Measurements from ENCODE around the gene PMS2. TPM values are rescaled to one million over a fixed set of nuclear protein-coding genes. Genes with fewer than 3 reads are reported as not detected.
A peak's percentile ranks its signal among the peaks of the same experiment; 100 is the strongest.
"Not testable (repeated sequence)": the region's sequence is repeated elsewhere in the genome, so short reads cannot be mapped to it uniquely, and the experiment has no call there.

Gene PMS2
- total RNA-seq, 2 donors from 2014 or later, result 9.3 to 9.9 TPM

DNA sequence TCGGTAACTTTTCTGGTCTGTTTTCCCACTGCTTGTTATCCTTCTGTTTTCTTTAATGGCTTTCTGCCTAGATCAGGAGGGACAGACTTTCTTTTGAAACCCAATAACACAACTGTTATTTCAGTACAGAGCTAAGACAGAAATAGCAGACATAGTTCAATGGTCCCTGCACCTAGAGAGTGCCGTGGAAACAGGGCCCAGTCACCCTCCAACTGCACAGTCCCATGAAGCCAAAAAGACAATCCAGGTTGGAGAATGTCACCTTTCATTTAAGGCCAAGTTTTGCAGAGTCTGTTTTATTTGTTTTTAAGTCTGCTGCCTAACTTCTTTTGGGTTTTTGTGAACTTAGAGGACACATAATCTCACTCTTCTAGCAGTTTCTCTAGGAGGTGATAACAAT lies 2.7 kb upstream of the PMS2 start:
- H3K9ac ChIP-seq (ENCODE audit: low read depth in 2 of 2, low read length in 2 of 2), result no peak overlapping the region
- peak overlapping the region; percentile 75 for H3K27ac ChIP-seq
- no peak for DNase-seq
- H3K9me3 ChIP-seq, result no peaks in the 10 kb centered on the region
- H3K4me1 ChIP-seq, result peaks cover 3% of the 10 kb centered on the region
- H3K4me3 ChIP-seq, result no peak overlapping the region
- TF ChIP-seq, protein P1, sequence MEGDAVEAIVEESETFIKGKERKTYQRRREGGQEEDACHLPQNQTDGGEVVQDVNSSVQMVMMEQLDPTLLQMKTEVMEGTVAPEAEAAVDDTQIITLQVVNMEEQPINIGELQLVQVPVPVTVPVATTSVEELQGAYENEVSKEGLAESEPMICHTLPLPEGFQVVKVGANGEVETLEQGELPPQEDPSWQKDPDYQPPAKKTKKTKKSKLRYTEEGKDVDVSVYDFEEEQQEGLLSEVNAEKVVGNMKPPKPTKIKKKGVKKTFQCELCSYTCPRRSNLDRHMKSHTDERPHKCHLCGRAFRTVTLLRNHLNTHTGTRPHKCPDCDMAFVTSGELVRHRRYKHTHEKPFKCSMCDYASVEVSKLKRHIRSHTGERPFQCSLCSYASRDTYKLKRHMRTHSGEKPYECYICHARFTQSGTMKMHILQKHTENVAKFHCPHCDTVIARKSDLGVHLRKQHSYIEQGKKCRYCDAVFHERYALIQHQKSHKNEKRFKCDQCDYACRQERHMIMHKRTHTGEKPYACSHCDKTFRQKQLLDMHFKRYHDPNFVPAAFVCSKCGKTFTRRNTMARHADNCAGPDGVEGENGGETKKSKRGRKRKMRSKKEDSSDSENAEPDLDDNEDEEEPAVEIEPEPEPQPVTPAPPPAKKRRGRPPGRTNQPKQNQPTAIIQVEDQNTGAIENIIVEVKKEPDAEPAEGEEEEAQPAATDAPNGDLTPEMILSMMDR (IDR thresholded peaks at IDR 0.05), result no peak
- H3K36me3 ChIP-seq, result no peaks in the 10 kb centered on the region
- intact Hi-C loops (cut with DNase I), result no loop called here
- H3K27me3 ChIP-seq, result no peaks in the 10 kb centered on the region

DNA sequence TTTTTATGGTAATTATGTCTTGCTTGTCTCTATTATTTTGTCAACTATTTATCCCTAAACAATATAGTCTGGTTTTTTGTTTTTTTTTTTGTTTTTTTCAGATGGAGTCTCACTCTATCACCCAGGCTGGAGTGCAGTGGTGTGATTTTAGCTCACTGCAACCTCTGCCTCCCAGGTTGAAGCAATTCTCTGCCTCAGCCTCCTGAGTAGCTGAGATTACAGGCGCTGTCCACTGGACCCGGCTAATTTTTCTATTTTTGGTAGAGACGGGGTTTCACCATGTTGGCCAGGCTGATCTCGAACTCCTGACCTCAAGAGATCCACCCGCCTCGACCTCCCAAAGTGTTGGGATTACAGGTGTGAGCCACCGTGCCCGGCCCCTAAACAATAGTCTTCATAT lies 1.5 kb upstream of the PMS2 start:
- not testable (repeated sequence) for H3K4me3 ChIP-seq

DNA sequence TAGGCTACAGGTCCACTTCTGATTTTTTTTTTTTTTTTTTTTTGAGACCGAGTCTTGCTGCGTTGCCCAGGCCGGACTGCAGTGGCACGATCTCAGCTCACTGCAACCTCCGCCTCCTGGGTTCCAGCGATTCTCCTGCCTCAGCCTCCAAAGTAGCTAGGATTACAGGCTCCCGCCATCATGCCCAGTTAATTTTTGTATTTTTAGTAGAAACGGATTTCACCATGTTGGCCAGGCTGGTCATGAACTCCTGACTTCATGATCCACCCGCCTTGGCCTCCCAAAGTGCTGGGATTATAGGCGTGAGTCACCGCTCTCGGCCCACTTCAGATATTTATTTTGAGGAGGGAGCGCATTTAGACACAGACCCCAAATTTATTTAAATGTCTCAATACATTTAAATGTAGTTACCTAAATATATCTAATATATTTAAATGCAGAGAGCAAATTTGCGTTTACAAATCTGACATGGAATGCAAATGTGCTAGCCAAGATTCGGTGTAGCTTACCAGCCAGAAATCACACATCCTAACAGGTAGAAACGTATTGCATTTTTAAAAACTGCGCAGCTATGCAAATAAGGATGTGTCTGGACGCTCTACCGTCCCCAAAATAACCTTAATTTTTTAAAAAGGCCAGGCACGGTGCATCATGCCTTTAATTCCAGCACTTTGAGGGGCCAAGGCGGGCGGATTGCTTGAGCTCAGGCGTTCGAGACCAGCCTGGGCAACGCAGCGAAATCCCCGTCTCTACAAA lies 836 bp downstream of the PMS2 start:
- DNase-seq; H3K4me1 ChIP-seq; H3K36me3 ChIP-seq; H3K27me3 ChIP-seq; H3K9me3 ChIP-seq; intact Hi-C loops (cut with DNase I): not testable (repeated sequence)
- H3K27ac ChIP-seq, result peak overlapping the region; percentile 79
- peak overlapping the region; percentile 57 for H3K4me3 ChIP-seq
- H3K9ac ChIP-seq (ENCODE audit: low read depth in 2 of 2, low read length in 2 of 2), result peak overlapping the region in 1 of 2 donors; percentile 77

More for the DNA sequence above, 1.5 kb upstream of the PMS2 start:
- DNase-seq; H3K36me3 ChIP-seq; intact Hi-C loops (cut with DNase I); H3K27ac ChIP-seq; H3K27me3 ChIP-seq; H3K4me1 ChIP-seq; H3K9me3 ChIP-seq: not testable (repeated sequence)
- H3K9ac ChIP-seq (ENCODE audit: low read depth in 2 of 2, low read length in 2 of 2), result peak overlapping the region in 1 of 2 donors; percentile 35

DNA sequence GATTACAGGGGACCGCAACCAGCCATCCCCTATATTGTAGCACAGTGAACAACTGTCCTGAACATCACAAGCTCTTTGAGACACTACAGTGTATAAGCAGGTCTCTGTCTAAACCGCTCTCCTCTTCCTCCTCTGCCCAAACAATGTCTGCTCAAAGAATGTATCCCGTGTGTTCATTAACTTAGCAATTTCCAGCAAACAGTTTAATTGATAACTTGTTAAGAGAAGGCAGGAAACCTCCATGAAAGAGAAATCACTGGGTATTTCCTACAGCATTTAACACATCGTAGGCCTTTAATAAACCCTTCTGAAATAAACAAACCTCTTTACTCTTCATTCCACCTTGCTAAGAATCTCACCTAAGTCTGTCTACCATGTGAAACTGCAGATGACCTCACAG lies 1.5 kb downstream of the PMS2 start:
- intact Hi-C loops (cut with DNase I), result no loop called here
- Histone ChIP-seq H3K27ac (no peak overlapping the region), H3K27me3 (no peaks in the 10 kb centered on the region), H3K9ac (ENCODE audit: low read depth in 2 of 2, low read length in 2 of 2) (no peak overlapping the region), H3K36me3 (no peaks in the 10 kb centered on the region), H3K4me1 (peaks cover 3% of the 10 kb centered on the region), H3K9me3 (no peaks in the 10 kb centered on the region), H3K4me3 (no peak overlapping the region)
- DNase-seq, result no peak
- TF ChIP-seq, protein P1 (IDR thresholded peaks at IDR 0.05), result no peak

DNA sequence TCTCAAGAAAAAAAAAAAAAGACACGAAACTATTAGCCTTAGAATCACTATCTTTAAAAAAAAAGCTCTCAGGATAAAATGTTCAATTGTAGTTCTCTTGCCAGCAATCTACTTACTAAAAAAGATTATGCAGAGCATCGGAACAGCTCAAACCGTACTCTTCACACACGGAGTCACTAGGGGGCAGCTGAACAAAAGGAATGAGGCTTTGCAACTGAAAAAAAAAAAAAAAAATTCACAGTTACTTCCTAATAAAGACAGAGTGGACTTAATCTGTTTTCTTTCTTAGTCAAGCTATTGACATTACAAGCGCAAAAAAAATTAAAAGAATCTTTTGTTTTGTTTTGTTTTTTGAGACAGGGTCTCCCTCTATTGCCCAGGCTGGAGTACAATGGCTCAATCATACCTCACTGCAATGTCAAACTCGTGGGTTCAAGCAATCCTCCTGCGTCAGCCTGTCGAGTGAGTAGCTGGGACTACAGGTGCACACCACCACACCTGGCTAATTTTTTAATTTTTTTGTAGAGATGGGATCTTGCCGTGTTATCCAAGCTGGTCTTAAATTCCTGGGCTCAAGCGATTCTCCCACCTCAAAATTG lies 11.5 kb downstream of the PMS2 start:
- Histone ChIP-seq H3K27ac (no peak overlapping the region), H3K27me3 (no peaks in the 10 kb centered on the region), H3K4me3 (no peak overlapping the region), H3K36me3 (no peaks in the 10 kb centered on the region), H3K4me1 (no peaks in the 10 kb centered on the region), H3K9me3 (no peaks in the 10 kb centered on the region), H3K9ac (ENCODE audit: low read depth in 2 of 2, low read length in 2 of 2) (no peak overlapping the region)
- DNase-seq, result peak; percentile 53
- intact Hi-C loops (cut with DNase I), result loop anchor here (5.0 kb wide), 1 partner anchor 325 kb away; no protein-coding TSS in a partner anchor
- TF ChIP-seq, protein P1 (IDR thresholded peaks at IDR 0.05), result peak; percentile 58

DNA sequence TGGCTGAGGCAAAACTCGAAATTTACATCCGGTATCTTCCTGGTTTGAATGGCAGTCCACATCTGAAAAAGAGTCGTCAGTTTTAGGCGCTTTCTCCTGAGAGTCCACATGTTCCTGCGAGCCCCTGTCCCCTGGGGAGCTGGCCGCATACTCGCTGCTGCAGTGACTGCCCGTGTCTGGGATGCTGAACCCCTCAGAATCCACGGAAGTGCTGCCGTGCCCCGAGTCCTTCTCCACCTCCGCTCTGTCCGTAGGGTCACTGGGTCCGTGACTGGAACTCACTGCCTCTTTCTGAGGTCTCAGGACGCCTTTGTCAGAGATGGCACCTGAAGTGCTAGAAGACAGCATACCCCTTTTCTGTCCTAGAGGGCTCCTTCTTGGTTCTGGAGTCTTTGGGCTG lies 21.8 kb downstream of the PMS2 start:
- DNase-seq; intact Hi-C loops (cut with DNase I): not testable (repeated sequence)

DNA sequence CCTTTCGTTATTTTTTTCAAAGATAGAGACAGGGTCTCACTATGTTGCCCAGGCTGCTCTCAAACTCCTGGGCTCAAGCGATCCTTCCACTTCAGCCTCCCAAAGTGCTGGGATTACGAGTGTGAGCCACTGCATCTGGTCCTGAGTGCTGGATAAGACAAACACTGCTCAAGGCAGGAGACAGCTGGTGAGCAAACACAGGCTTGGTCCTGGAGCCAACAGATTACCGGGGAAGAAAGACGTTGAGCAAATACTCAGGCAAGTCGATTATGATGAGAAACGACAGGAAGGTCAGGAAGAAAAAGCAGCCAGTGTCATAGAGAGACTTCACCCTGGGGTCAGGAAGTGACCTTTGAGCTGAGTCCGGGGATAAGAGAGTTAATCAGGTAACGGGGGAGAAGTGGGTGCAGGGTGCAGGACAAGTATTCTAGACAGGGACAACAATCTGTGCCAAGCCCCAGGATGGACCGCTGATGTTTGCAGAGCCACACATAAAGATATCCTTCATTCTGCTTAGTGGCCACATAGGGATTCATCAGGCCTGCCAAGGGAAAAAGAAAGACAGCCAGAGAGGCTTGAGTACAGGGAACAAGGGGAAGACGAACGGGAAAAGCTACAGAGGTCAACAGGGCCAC lies 29.1 kb downstream of the PMS2 start:
- H3K9ac ChIP-seq (ENCODE audit: low read depth in 2 of 2, low read length in 2 of 2); H3K36me3 ChIP-seq; H3K4me3 ChIP-seq; H3K9me3 ChIP-seq; H3K4me1 ChIP-seq; H3K27ac ChIP-seq; intact Hi-C loops (cut with DNase I); H3K27me3 ChIP-seq; DNase-seq: not testable (repeated sequence)

More for the DNA sequence above, 21.8 kb downstream of the PMS2 start:
- H3K4me3 ChIP-seq; H3K9me3 ChIP-seq; H3K36me3 ChIP-seq; H3K9ac ChIP-seq (ENCODE audit: low read depth in 2 of 2, low read length in 2 of 2); H3K27me3 ChIP-seq; H3K27ac ChIP-seq; H3K4me1 ChIP-seq: not testable (repeated sequence)

DNA sequence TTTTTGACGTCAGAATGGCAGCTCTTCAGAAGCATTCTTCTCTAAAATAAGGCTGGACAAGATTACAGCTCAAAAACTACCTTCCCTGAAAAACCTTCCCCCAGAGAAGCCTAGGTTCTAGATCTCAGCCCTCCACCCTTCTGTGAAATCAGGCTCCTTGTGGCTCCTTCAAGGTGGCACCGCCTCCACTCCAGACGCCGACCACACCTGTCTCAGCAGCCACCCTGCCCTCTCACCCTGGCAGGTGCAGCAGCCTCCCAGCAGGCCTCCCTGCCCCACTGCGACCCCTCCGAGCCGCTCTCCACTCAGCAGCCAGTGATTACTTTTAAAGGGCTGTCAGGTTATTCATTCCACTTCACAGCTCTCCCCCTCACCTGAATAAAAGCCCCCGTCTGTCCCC lies 35.3 kb downstream of the PMS2 start:
- intact Hi-C loops (cut with DNase I), result not testable (repeated sequence)

DNA sequence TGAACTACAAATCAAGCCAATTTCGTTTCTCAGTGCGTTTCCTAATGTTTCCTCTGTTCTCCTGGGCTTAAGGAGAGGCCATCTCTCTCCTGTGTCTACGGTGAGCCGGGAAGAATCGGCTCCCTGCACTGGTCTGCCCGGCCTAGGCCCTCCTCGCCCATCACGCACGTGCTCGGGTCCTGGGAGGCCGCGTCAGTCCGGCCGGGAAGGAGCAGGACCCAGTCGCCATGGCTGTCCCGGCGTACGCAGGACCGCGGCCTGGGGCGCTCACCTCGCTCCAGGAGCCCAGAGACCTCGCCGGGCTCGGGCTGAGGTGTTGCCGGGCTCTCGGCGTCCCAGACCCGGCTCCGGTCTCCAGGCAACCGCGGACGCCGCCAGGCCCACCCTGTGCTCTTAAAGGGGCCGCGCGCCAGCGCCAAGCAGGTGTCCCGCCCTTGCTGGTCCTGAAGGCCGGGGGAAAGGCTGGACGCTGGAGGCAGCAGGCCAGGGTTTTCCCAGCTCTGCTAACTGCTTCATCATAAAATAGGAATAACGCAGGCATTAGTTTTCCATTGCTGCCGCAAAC lies 38.4 kb downstream of the PMS2 start, which contains the start of gene RSPH10B:
Gene RSPH10B (minus strand): TSS at position 343 of the 565 bp plus-strand sequence. CDS start 3,573 bp downstream, outside the sequence.
- H3K9me3 ChIP-seq; H3K4me3 ChIP-seq; DNase-seq; H3K4me1 ChIP-seq; intact Hi-C loops (cut with DNase I); H3K27ac ChIP-seq; H3K9ac ChIP-seq (ENCODE audit: low read depth in 2 of 2, low read length in 2 of 2); H3K36me3 ChIP-seq; H3K27me3 ChIP-seq: not testable (repeated sequence)

More for the DNA sequence above, 35.3 kb downstream of the PMS2 start:
- DNase-seq; H3K4me1 ChIP-seq; H3K36me3 ChIP-seq; H3K9me3 ChIP-seq; H3K9ac ChIP-seq (ENCODE audit: low read depth in 2 of 2, low read length in 2 of 2); H3K4me3 ChIP-seq; H3K27ac ChIP-seq; H3K27me3 ChIP-seq: not testable (repeated sequence)

DNA sequence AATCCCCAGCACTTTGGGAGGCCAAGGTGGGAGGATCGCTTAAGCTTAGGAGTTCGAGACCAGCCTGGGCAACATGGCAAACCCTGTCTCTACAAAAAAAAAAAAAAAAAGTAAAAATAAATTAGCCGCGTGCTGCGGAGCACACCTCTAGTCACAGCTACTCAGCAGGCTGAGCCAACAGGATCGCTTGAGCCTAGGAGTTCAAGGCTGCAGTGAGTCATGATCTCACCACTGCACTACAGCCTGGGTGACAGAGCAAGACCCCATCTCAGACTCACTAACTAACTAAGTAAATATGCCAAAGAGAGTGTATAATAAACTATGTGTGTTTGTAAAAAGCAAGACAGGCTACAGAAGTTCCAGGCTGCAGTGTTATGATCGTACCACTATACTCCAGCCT lies 45.0 kb downstream of the PMS2 start:
- H3K27me3 ChIP-seq; H3K9ac ChIP-seq (ENCODE audit: low read depth in 2 of 2, low read length in 2 of 2); DNase-seq; H3K36me3 ChIP-seq; H3K4me1 ChIP-seq; intact Hi-C loops (cut with DNase I); H3K9me3 ChIP-seq; H3K4me3 ChIP-seq; H3K27ac ChIP-seq: not testable (repeated sequence)
